Effector memory CD4-positive, alpha-beta T cell (primary cell): Measurements from ENCODE around the gene PCNX3.

Source experiments
- DNase-seq, 3 donors: peaks; one replicate each; pipeline ENCODE4 v3.0.0-alpha.2; 2020
- H3K27ac ChIP-seq: 2 replicates; pipeline ENCODE4 v1.7.0; 2013; ENCODE audit warnings: mild to moderate bottlenecking, low read length, moderate library complexity; ENCODE audit not compliant: insufficient read depth, poor library complexity, severe bottlenecking
- H3K27me3 ChIP-seq: replicated peaks from 2 replicates; pipeline ENCODE4 v1.7.0; 2013; ENCODE audit warnings: mild to moderate bottlenecking, low read length; ENCODE audit not compliant: insufficient read depth, control insufficient read depth, poor library complexity, severe bottlenecking
- H3K36me3 ChIP-seq: 2 replicates; pipeline ENCODE4 v1.7.0; 2013; ENCODE audit warnings: mild to moderate bottlenecking, low read length, moderate library complexity; ENCODE audit not compliant: control insufficient read depth, insufficient read depth
- H3K4me1 ChIP-seq: 2 replicates; pipeline ENCODE4 v1.7.0; 2013; ENCODE audit warnings: low read length, mild to moderate bottlenecking; ENCODE audit not compliant: control insufficient read depth, insufficient read depth, poor library complexity, severe bottlenecking
- H3K4me3 ChIP-seq: 2 replicates; pipeline ENCODE4 v1.7.0; 2013; ENCODE audit warnings: low read length, low read depth, mild to moderate bottlenecking; ENCODE audit not compliant: insufficient read depth, poor library complexity, severe bottlenecking
- H3K9me3 ChIP-seq: 2 replicates; pipeline ENCODE4 v1.7.0; 2013; ENCODE audit warnings: mild to moderate bottlenecking, low read length, moderate library complexity; ENCODE audit not compliant: control insufficient read depth

Gene PCNX3

DNA sequence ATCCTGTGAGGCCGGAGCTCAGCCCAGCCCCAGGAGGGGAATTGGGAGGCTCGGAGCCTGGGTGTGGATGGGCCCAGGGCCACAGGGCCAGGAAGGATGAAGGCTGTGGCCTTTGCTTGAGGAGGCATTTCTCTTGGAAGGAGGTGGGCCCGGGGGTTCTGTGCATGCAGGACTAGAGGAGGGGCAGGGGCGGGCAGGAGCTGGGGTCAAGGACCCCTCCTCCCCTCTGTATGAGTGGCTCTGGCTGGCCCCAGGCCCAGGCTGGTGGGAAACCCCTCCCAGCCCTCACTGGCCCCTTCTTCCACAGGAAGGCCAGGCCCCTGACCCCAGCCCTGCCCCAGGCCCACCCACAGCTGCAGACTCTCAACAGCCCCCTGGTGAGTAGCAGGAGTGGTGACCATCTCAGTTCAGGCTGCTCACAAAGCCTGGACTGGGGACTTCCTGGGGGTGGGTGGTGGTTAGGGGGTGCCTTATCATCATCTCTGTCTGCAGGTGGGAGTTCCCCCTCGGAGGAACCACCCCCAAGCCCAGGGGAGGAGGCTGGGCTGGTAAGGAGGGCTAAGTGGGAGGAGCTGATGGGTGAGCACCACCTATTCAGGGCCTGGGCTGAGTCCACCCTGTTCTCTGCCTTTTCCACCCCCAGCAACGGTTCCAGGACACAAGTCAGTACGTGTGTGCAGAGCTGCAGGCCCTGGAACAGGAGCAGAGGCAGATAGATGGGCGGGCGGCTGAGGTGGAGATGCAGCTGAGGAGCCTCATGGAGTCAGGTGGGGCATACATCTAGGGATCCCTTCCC, 25.9 kb upstream of the PCNX3 start:
- H3K27me3 ChIP-seq: no peaks in the 10 kb centered on the region
- peaks cover 42% of the 10 kb centered on the region for H3K36me3 ChIP-seq
- no peak for DNase-seq
- H3K4me3 ChIP-seq: no peak overlapping the region
- H3K9me3 ChIP-seq: no peaks in the 10 kb centered on the region
- H3K4me1 ChIP-seq: peaks cover 19% of the 10 kb centered on the region
- peak overlapping the region; percentile 45 for H3K27ac ChIP-seq

GRCh38 chr11:65590240-65590738, 25.3 kb upstream of the PCNX3 start:
- peaks cover 42% of the 10 kb centered on the region for H3K36me3 ChIP-seq
- H3K9me3 ChIP-seq: no peaks in the 10 kb centered on the region
- no peaks in the 10 kb centered on the region for H3K27me3 ChIP-seq
- no peak overlapping the region for H3K4me3 ChIP-seq
- no peak for DNase-seq
- H3K27ac ChIP-seq: no peak overlapping the region
- peaks cover 24% of the 10 kb centered on the region for H3K4me1 ChIP-seq

DNA sequence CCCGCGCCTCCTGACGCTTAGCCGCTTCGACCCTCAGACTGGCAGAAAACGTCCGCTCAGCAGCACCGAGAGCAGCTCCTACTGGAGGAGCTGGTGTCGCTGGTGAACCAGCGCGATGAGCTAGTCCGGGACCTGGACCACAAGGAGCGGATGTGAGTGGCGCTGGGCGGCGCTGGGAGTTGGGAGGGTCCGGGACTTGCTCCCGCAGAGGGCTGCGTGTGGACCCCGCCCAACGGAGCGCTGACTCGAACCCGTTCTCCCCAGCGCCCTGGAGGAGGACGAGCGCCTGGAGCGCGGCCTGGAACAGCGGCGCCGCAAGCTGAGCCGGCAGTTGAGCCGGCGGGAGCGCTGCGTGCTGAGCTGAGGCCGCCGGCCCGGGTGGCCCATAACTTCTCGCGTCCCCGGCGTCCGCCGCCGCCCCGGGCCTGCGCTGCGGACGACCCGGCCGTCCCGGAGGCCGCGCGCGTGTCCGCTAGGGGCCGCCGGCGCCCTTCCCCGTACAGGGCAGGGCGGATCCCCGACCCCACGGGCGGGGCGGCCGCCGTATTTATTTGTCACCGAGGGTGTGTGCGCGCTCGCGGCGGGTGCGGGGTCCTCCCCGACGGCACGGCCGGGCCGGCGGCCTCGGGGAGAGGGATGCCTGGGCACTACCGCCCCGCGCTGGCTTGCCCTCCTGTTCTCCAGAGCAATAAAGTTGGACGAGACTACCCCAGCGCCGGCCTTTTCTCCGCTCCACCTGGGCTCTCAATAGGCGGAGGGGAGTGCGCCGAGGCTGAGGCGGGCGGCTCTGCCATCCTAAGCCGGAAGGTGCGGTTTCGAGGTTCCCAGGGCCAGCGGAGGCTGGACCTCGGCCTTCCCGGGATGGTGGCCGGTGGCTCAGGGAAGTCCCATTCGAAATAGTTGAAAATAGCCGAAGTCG, 23.4 kb upstream of the PCNX3 start:
- Histone ChIP-seq H3K4me1 (peaks cover 32% of the 10 kb centered on the region), H3K36me3 (peaks cover 28% of the 10 kb centered on the region), H3K27ac (no peak overlapping the region), H3K4me3 (no peak overlapping the region), H3K27me3 (no peaks in the 10 kb centered on the region), H3K9me3 (no peaks in the 10 kb centered on the region)
- no peak for DNase-seq

- Histone ChIP-seq H3K9me3 (no peaks in the 10 kb centered on the region), H3K36me3 (peaks cover 34% of the 10 kb centered on the region), H3K4me3 (no peak overlapping the region), H3K27me3 (no peaks in the 10 kb centered on the region), H3K4me1 (peaks cover 25% of the 10 kb centered on the region), H3K27ac (no peak overlapping the region)
- DNase-seq: no peak
Observed at GRCh38 chr11:65592858-65593517, 22.6 kb upstream of the PCNX3 start.

GRCh38 chr11:65593518-65594414, 21.8 kb upstream of the PCNX3 start:
- peaks cover 42% of the 10 kb centered on the region for H3K36me3 ChIP-seq
- H3K4me1 ChIP-seq: peaks cover 17% of the 10 kb centered on the region
- H3K9me3 ChIP-seq: no peaks in the 10 kb centered on the region
- no peaks in the 10 kb centered on the region for H3K27me3 ChIP-seq
- no peak overlapping the region for H3K27ac ChIP-seq
- no peak overlapping the region for H3K4me3 ChIP-seq
- DNase-seq: no peak

DNA sequence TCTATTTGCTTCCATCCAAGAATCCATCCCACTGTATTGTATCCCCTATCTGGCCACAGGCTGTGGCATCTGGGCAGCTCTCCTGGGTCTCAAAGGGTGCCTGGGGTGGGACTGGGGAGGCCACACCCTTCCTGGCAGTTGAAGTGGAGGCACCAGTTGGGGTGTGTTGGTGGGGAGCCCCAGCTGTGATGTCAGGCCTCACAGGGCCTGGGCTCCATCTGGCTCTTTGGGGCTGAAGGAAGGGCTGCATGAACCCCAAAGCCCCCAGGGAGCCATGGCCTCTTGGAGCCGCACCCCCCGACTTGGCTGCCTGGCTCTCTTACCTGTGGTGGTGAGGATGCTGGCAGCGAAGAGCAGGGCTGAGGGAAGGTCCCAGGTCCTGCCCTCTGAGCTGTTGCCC, 20.4 kb upstream of the PCNX3 start:
- Histone ChIP-seq H3K27me3 (no peaks in the 10 kb centered on the region), H3K27ac (peak overlapping the region; percentile 22), H3K9me3 (no peaks in the 10 kb centered on the region), H3K36me3 (peaks cover 42% of the 10 kb centered on the region), H3K4me3 (no peak overlapping the region), H3K4me1 (peaks cover 16% of the 10 kb centered on the region)
- no peak for DNase-seq

DNA sequence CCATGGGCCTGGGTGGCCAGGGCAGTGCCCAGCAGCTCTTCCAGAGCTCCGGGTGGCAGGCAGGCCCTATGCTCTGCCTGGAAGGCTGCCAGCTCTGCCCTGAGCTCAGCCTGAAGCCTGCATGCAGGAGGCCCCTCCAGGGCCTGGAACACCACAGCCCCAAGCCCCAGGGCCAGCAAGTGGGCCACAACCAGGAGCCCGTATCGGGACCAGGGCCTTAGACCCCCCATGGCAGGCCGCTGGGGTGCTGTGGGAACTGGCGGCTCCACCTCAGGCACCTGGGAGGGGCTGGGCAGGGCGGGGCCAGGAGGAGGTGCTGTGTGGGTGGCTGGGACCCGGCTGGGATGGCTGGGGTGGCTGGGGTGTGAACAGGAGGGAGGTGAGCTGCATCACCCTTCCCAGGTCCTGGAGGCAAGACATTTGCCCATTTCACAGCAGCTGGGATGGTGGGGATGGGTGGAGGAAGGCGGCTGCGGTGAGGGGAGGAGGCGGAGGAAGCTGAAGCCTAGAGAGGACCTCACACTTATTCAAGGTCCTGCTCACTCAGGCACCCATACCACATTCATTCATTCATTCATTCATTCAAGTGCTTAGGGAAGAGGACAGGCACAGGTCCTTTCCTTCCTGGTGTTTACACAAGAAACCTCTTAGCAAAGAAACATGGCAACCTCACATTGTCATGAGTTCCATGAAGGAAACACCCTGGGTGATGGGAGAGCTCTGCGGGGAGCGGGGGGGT, 19.9 kb upstream of the PCNX3 start, which contains the start of gene KCNK7:
Gene KCNK7 (minus strand): TSS at position 258 of the 739 bp plus-strand sequence. CDS start 28 bp downstream, at position 230.
- Histone ChIP-seq H3K9me3 (no peaks in the 10 kb centered on the region), H3K27me3 (no peaks in the 10 kb centered on the region), H3K4me3 (no peak within 1 kb of the TSS), H3K4me1 (peaks cover 16% of the 10 kb centered on the region), H3K36me3 (peaks cover 38% of the 10 kb centered on the region), H3K27ac (peak within 1 kb of the TSS; percentile 22)
- DNase-seq: no peak

DNA sequence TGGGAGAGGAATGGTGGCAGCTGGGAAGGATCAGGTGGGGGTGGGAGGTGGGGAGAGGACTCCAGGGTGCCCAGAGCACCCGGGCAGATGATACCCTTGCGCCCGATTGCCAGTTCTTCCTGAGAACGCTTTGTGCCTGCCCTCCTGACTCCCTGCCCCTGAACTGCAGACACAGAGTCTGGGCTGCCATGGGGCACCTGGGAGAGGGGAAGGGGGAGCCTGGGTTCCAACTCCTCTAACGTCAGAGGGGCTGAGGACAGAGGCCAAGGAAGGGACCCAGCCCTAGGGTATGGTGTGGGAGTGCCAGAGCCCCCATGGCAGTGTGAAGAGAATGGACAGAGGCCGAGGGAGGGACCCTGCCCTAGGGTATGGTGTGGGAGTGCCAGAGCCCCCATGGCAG, 19.1 kb upstream of the PCNX3 start:
- no peak for DNase-seq
- peaks cover 16% of the 10 kb centered on the region for H3K4me1 ChIP-seq
- no peak overlapping the region for H3K4me3 ChIP-seq
- H3K27me3 ChIP-seq: no peaks in the 10 kb centered on the region
- H3K9me3 ChIP-seq: no peaks in the 10 kb centered on the region
- H3K36me3 ChIP-seq: peaks cover 38% of the 10 kb centered on the region
- H3K27ac ChIP-seq: no peak overlapping the region
